Activated CD4-positive, alpha-beta memory T cell treated with anti-CD3 and anti-CD28 coated beads, Interleukin-2, amount 10 ng/mL, durations not matched to agents 7 days and 5 days (primary cell): ENCODE results near the gene PPY. TPM values are rescaled to one million over a fixed set of nuclear protein-coding genes. Genes with fewer than 3 reads are reported as not detected.
"Not testable (repeated sequence)": the region's sequence is repeated elsewhere in the genome, so short reads cannot be mapped to it uniquely, and the experiment has no call there.

Experiments
- CTCF ChIA-PET: fragments of 350-600 bp; sonication (Branson Sonifier 250); formaldehyde crosslinking; loops from one replicate; lab custom pipeline; 2021; ENCODE audit warnings: antibody characterized with exemption, inconsistent platforms; lab: Charles Lee
- POLR2A ChIA-PET: fragments of 350-600 bp; sonication (Branson Sonifier 250); formaldehyde crosslinking; loops from one replicate; lab custom pipeline; 2021; ENCODE audit warnings: antibody characterized with exemption; lab: Charles Lee
- DNase-seq: peaks from one replicate; pipeline ENCODE4 v3.0.0-alpha.2; 2020
- H3K27ac Mint-ChIP-seq: one replicate; pipeline ENCODE4 v1.8.0; 2021; ENCODE audit warnings: mild to moderate bottlenecking, mixed read lengths
- H3K27me3 Mint-ChIP-seq: one replicate; pipeline ENCODE4 v1.8.0; 2021; ENCODE audit warnings: mixed read lengths
- H3K36me3 Mint-ChIP-seq: one replicate; pipeline ENCODE4 v1.8.0; 2021; ENCODE audit warnings: low read depth, mixed read lengths
- H3K4me1 Mint-ChIP-seq: one replicate; pipeline ENCODE4 v1.8.0; 2021; ENCODE audit warnings: mixed read lengths
- H3K4me3 Mint-ChIP-seq: one replicate; pipeline ENCODE4 v1.8.0; 2021; ENCODE audit warnings: mild to moderate bottlenecking, mixed read lengths
- H3K9me3 Mint-ChIP-seq: one replicate; pipeline ENCODE4 v1.8.0; 2021; ENCODE audit warnings: mixed read lengths
- total RNA-seq, 2 experiments: library from RNA; stranded (reverse); gene quantifications; one replicate each; pipeline ENCODE4 v1.2.3, GENCODE V29; 2021

PPY gene
- total RNA-seq, 2 experiments from 2014 or later, result not detected

- H3K27ac Mint-ChIP-seq, H3K36me3 Mint-ChIP-seq, DNase-seq, H3K4me3 Mint-ChIP-seq, H3K9me3 Mint-ChIP-seq: not testable (repeated sequence)
- Mint-ChIP-seq H3K27me3 (peaks cover 13% of the 10 kb centered on the region), H3K4me1 (peaks cover 14% of the 10 kb centered on the region)
- ChIA-PET CTCF (interaction anchor here (1.1 to 1.8 kb wide), 5 partner anchors 18 to 61 kb away, joined by 3 to 6 read pairs (median 4); no protein-coding TSS in a partner anchor), POLR2A (interaction anchor here (1.0 kb wide), 1 partner anchor 59 kb away, joined by 3 read pairs; no protein-coding TSS in a partner anchor)
Measured at GRCh38 chr17:43939452-43939851, 2.8 kb downstream of the PPY start.

DNA sequence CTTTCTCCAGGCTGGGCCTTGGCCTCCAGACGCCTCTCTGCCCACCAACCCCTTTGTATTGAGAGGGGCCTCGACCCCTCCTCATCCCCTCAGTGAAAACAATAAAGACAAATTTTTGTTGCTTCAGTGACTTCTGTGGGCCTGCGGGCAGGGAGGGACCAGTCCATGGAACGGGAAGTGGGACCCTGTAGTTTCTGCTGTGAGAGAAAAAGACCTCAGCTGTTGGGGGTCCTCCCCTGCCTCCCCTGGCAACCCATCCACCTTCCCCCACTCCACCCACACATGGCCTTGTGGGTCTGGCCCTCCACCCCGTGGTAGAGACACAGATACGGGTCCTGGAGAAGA is 3.5 kb downstream of the PPY start:
- DNase-seq, result no peak
- CTCF ChIA-PET, result interaction anchor here (1.0 to 1.6 kb wide), 2 partner anchors 29 to 59 kb away, joined by 3 to 4 read pairs; no protein-coding TSS in a partner anchor
- peaks cover 13% of the 10 kb centered on the region for H3K27me3 Mint-ChIP-seq
- no peak overlapping the region for H3K4me3 Mint-ChIP-seq
- POLR2A ChIA-PET, result interaction anchor here (0.5 to 1.0 kb wide), 2 partner anchors 59 to 244 kb away, joined by 3 read pairs; no protein-coding TSS in a partner anchor
- peaks cover 8% of the 10 kb centered on the region for H3K4me1 Mint-ChIP-seq
- no peak overlapping the region for H3K27ac Mint-ChIP-seq
- H3K9me3 Mint-ChIP-seq, result no peaks in the 10 kb centered on the region
- no peaks in the 10 kb centered on the region for H3K36me3 Mint-ChIP-seq

- POLR2A ChIA-PET, result interaction anchor here (1.4 kb wide), 1 partner anchor 187 kb away, joined by 4 read pairs; the partner anchor contains the start of gene HDAC5
- no peak for DNase-seq
- CTCF ChIA-PET, result no interaction called here
- H3K27ac Mint-ChIP-seq, result no peak overlapping the region
- no peaks in the 10 kb centered on the region for H3K9me3 Mint-ChIP-seq
- H3K27me3 Mint-ChIP-seq, result peaks cover 13% of the 10 kb centered on the region
- no peak overlapping the region for H3K4me3 Mint-ChIP-seq
- no peaks in the 10 kb centered on the region for H3K36me3 Mint-ChIP-seq
- H3K4me1 Mint-ChIP-seq, result peaks cover 6% of the 10 kb centered on the region
Measured at GRCh38 chr17:43936434-43936833, 5.8 kb downstream of the PPY start.

GRCh38 chr17:43935926-43936261 is 6.4 kb downstream of the PPY start:
- POLR2A ChIA-PET, result no interaction called here
- Mint-ChIP-seq H3K4me3 (no peak overlapping the region), H3K4me1 (peaks cover 6% of the 10 kb centered on the region), H3K27ac (no peak overlapping the region), H3K36me3 (no peaks in the 10 kb centered on the region), H3K27me3 (peaks cover 13% of the 10 kb centered on the region), H3K9me3 (no peaks in the 10 kb centered on the region)
- CTCF ChIA-PET, result interaction anchor here (0.9 kb wide), 1 partner anchor 55 kb away, joined by 3 read pairs; no protein-coding TSS in a partner anchor
- DNase-seq, result no peak

DNA sequence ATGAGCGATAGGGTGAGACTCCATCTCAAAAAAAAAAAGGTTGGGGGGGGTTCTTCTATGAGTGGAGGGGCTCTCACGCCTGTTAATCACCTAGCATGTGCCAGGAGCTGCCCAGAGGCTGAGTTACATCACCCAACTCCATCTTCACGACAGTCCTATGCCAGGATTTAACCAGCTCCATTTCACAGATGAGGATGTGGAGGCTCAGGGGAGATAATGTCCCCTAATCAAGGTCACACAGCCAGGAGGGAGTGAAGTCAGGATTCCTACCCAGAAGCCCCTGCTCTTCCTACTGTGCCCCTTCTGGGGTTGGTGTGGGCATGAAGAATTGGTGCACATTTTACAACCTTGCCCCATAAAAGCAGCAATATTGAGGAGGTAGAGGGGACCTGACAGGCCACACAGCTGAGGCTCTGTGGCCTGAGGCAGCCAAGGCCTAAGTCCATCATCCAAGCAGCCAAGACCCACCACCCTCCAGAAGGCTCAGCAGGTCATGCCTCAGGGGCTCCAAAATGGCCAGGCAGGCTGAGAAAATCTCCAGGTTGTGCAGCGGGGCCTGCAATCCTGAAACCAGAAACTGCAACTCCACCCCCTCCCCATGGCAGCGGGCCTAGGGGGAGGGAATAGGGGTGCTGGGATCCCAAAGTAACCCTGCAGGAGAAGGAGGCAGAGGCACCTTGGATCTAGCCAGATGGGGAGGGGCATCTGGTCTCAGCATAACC is 6.9 kb downstream of the PPY start:
- CTCF ChIA-PET, result interaction anchor here (0.9 kb wide), 1 partner anchor 55 kb away, joined by 3 read pairs; no protein-coding TSS in a partner anchor
- peaks cover 6% of the 10 kb centered on the region for H3K4me1 Mint-ChIP-seq
- no peak overlapping the region for H3K27ac Mint-ChIP-seq
- peaks cover 13% of the 10 kb centered on the region for H3K27me3 Mint-ChIP-seq
- no peak for DNase-seq
- H3K9me3 Mint-ChIP-seq, result no peaks in the 10 kb centered on the region
- no peaks in the 10 kb centered on the region for H3K36me3 Mint-ChIP-seq
- POLR2A ChIA-PET, result no interaction called here
- H3K4me3 Mint-ChIP-seq, result no peak overlapping the region

DNA sequence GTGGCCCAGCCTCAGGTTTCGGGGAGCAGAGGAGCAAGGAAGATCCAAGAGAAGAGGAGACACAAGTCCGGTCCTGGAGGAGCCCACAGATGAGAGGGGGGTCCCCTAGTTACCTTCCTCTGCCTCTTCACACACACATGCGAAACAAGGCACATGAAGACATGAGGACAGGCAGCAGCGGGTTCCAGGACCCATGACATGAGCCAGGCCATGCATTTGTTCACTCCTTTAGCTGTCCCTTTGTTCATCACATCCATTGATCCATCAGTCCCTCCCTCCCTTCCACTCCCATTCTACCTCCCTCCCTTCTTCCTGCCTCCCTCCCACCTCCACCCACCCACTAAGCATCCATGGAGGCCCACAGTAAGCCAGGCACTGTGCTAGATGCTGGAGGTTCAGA is 9.4 kb downstream of the PPY start:
- H3K27ac Mint-ChIP-seq, result no peak overlapping the region
- ChIA-PET POLR2A (no interaction called here), CTCF (interaction anchor here (2.0 kb wide), 1 partner anchor 11 kb away, joined by 6 read pairs; no protein-coding TSS in a partner anchor)
- no peak overlapping the region for H3K4me3 Mint-ChIP-seq
- no peaks in the 10 kb centered on the region for H3K9me3 Mint-ChIP-seq
- peaks cover 14% of the 10 kb centered on the region for H3K4me1 Mint-ChIP-seq
- no peaks in the 10 kb centered on the region for H3K36me3 Mint-ChIP-seq
- peaks cover 4% of the 10 kb centered on the region for H3K27me3 Mint-ChIP-seq
- DNase-seq, result no peak

DNA sequence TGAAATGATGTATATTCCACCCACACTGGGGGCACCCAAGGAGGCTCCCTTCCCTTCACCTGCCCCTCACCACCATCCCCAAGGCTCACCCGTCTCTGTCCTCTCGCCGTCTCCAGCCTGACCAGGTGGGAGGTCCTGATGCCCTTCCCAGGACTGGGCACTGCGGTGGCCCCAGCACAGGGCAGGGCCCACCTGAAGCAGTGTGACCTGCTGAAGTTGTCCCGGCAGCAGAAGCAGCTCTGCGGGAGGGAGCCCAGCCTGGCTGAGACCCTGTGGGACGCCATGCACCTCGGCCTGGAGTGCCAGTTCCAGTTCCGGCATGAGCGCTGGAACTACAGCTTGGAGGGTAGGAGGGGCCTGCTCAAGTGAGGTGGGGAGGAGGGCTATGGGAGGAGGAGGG is 9.9 kb downstream of the PPY start:
- Mint-ChIP-seq H3K4me1 (peaks cover 18% of the 10 kb centered on the region), H3K4me3 (no peak overlapping the region), H3K9me3 (no peaks in the 10 kb centered on the region), H3K27me3 (peaks cover 3% of the 10 kb centered on the region), H3K36me3 (no peaks in the 10 kb centered on the region), H3K27ac (no peak overlapping the region)
- no peak for DNase-seq
- ChIA-PET CTCF (no interaction called here), POLR2A (no interaction called here)

DNA sequence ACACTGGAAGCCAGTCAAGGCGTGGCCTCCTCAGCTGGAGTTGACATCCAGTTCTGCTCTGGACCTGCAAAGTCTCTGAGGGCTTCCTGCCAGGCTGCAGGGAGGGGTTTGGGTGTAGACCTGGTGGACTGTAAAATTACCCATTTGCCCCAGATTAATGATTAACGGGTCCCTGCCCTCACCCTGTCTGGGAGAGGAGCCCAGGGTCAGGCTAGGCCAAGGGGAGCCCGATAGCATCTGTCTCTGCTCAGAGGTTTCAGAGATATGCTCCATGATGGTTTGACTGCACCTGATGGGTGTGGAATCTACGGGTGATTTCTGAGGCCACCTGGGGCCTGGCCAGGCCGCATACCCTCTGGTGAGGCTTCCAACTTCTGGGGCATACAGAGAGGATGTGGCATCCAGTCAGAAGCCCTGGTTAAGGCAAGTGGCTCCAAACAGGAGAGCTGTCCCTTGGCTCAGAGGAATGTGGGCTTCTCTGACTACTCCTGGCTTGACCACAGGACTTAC is 11.2 kb downstream of the PPY start:
- Mint-ChIP-seq H3K4me3 (no peak overlapping the region), H3K27ac (no peak overlapping the region), H3K4me1 (peaks cover 24% of the 10 kb centered on the region), H3K36me3 (no peaks in the 10 kb centered on the region), H3K9me3 (no peaks in the 10 kb centered on the region), H3K27me3 (no peaks in the 10 kb centered on the region)
- no peak for DNase-seq
- POLR2A ChIA-PET, result no interaction called here
- CTCF ChIA-PET, result interaction anchor here (1.4 kb wide), 1 partner anchor 13 kb away, joined by 4 read pairs; no protein-coding TSS in a partner anchor

DNA sequence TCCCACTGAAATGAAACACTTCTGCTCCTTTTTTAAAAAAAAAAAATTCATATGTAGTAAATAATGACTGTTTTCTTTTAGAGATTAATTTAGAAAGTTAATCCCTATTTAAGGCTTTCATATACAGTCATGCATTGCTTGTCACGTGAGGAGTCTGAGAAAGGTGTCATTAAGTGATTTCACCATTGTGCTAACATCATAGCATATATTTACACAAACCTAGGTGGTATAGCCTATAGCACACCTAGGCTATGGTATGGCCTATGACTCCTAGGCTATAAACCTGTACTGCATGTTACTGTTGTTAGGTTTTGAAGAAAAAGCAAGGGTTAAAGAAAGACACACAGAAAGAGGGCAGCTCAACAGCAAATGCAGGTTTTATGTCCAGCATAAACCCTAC is 13.7 kb downstream of the PPY start:
- ChIA-PET POLR2A (interaction anchor here (0.7 to 0.9 kb wide), 2 partner anchors 395 to 819 kb away, joined by 3 read pairs; partner anchors contain the start of gene SLC25A39), CTCF (interaction anchor here (0.8 to 2.0 kb wide), 7 partner anchors 10 to 116 kb away, joined by 3 to 17 read pairs (median 4); partner anchors contain the start of gene PPY)
- Mint-ChIP-seq H3K4me1 (peaks cover 36% of the 10 kb centered on the region), H3K9me3 (no peaks in the 10 kb centered on the region), H3K36me3 (no peaks in the 10 kb centered on the region), H3K27me3 (no peaks in the 10 kb centered on the region), H3K27ac (no peak overlapping the region), H3K4me3 (no peak overlapping the region)
- no peak for DNase-seq

DNA sequence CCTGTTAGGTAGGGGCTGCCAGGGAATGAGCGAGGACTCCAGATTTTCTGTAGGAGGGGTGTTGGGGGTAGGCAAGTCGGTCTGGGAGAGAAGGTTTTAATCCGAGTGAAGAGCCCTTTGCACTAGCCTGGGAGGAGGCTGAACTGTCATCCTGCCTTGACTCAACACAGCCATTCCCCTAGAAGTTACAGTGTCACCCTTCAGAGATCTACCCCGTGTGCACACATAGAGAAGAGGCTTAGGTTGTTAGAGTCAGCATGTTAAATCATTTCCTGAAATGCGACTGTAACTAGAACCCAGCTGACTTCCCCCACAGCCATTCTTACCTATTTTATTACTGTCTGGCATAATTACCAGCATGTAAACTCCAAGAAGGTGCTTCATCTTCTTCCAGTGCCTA is 14.3 kb downstream of the PPY start:
- H3K27me3 Mint-ChIP-seq, H3K9me3 Mint-ChIP-seq, DNase-seq, H3K36me3 Mint-ChIP-seq: not testable (repeated sequence)
- ChIA-PET POLR2A (interaction anchor here (0.7 to 0.9 kb wide), 2 partner anchors 396 to 818 kb away, joined by 3 read pairs; partner anchors contain the start of gene SLC25A39), CTCF (interaction anchor here (0.8 to 2.0 kb wide), 7 partner anchors 10 to 116 kb away, joined by 3 to 17 read pairs (median 4); partner anchors contain the start of gene PPY)
- peak overlapping the region; percentile 63 for H3K27ac Mint-ChIP-seq
- peak overlapping the region; percentile 48 for H3K4me3 Mint-ChIP-seq
- peaks cover 36% of the 10 kb centered on the region for H3K4me1 Mint-ChIP-seq

DNA sequence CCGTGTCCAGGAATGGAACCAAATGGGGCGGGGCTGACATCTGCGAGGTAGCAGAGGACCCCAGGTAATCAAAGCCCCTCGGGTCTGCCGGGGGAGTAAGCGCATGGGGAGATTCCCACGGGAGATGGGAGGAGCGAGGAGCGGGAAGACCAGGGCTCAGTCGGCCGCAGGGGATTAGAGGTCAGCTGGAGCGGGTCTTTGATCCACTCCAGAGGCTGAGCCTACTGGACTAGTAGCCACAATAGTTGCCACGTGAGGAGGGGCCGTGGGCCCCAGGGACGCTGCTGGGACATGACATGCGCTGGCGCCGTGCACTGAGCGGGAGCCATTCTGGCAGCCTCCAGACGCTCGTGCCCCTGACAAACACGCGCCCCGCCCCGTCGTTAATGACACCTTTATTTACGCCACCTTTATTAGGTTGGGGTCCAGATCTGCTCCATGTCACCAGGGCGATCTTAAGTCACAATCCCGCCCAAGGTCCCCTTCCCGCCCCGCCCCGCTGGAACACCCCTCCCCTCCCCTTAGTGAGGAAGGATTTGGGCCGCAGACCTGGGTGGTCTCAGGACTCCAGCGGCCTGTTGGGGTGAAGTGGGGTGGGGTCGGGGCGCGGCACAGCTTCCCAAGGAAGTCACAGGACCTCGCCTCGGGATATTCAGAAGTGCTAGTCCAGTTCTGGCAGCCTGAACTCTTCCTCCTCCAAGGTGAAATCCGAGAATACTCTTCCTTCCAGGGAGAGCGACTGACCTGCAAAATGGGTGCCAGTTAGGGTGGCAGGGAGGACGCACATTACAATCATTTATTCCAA is 15.0 kb downstream of the PPY start:
- ChIA-PET POLR2A (interaction anchor here (1.3 kb wide), 1 partner anchor 13 kb away, joined by 3 read pairs; no protein-coding TSS in a partner anchor), CTCF (interaction anchor here (1.5 to 2.0 kb wide), 2 partner anchors 10 to 16 kb away, joined by 4 to 17 read pairs; partner anchors contain the start of gene PPY)
- Mint-ChIP-seq H3K4me3 (peak overlapping the region; percentile 48), H3K9me3 (no peaks in the 10 kb centered on the region), H3K36me3 (no peaks in the 10 kb centered on the region), H3K27me3 (no peaks in the 10 kb centered on the region), H3K27ac (peak overlapping the region; percentile 63), H3K4me1 (peaks cover 36% of the 10 kb centered on the region)
- DNase-seq, result no peak

GRCh38 chr17:43924558-43924957 is 17.7 kb downstream of the PPY start:
- POLR2A ChIA-PET, result no interaction called here
- H3K36me3 Mint-ChIP-seq, result no peaks in the 10 kb centered on the region
- H3K27me3 Mint-ChIP-seq, result no peaks in the 10 kb centered on the region
- no peaks in the 10 kb centered on the region for H3K9me3 Mint-ChIP-seq
- DNase-seq, result no peak
- H3K27ac Mint-ChIP-seq, result no peak overlapping the region
- H3K4me3 Mint-ChIP-seq, result no peak overlapping the region
- CTCF ChIA-PET, result interaction anchor here (1.0 to 4.1 kb wide), 5 partner anchors 13 to 47 kb away, joined by 3 to 16 read pairs (median 4); no protein-coding TSS in a partner anchor
- H3K4me1 Mint-ChIP-seq, result peaks cover 33% of the 10 kb centered on the region
